HCT116 (cell line): ENCODE results near the gene EEF1A2.

Experiments used
- CEBPB ChIP-seq: IDR thresholded peaks from 2 replicates; pipeline ENCODE4 v1.6.1; 2012; ENCODE audit warnings: low read depth
- CTCF ChIP-seq, 3 experiments: fragments of 200-600 bp in 1 of 3; sonication (generic) in 1 of 3; IDR thresholded peaks in 2 of 3; conservative IDR thresholded peaks in 1 of 3; 2 replicates each; pipeline ENCODE4 v1.5.1; 2012 to 2017; ENCODE audit warnings: low read depth in 2 of 3, low read length in 2 of 3, antibody characterized with exemption in 1 of 3, borderline replicate concordance in 1 of 3, control low read depth in 1 of 3, mild to moderate bottlenecking in 1 of 3, mixed read lengths in 1 of 3, mixed run types in 1 of 3, moderate library complexity in 1 of 3; ENCODE audit not compliant: insufficient read depth in 1 of 3
- EZH2 ChIP-seq: fragments of 200-600 bp; sonication (generic); IDR thresholded peaks from 2 replicates; pipeline ENCODE4 v1.6.1; 2017; ENCODE audit warnings: antibody characterized with exemption, mixed run types
- EZH2phosphoT487 ChIP-seq: fragments of 200-600 bp; IDR thresholded peaks from 2 replicates; pipeline ENCODE4 v1.6.1; 2018; ENCODE audit warnings: antibody characterized with exemption, borderline replicate concordance
- MAX ChIP-seq: IDR thresholded peaks from 2 replicates; pipeline ENCODE4 v1.6.1; 2012
- POLR2A ChIP-seq: IDR thresholded peaks from 2 replicates; pipeline ENCODE4 v1.7.0; 2011; ENCODE audit warnings: borderline replicate concordance; ENCODE audit not compliant: insufficient read depth, insufficient read length; ENCODE audit errors: extremely low read depth
- POLR2AphosphoS5 ChIP-seq: IDR thresholded peaks from 2 replicates; pipeline ENCODE4 v1.6.1; 2011; ENCODE audit warnings: mild to moderate bottlenecking, low read depth, low read length, moderate library complexity
- REST ChIP-seq: IDR thresholded peaks from 2 replicates; pipeline ENCODE4 v1.6.1; 2012; ENCODE audit warnings: low read depth
- SP1 ChIP-seq: IDR thresholded peaks from 2 replicates; pipeline ENCODE4 v1.6.1; 2012; ENCODE audit warnings: low read depth
- SRF ChIP-seq: IDR thresholded peaks from 2 replicates; pipeline ENCODE4 v1.6.1; 2012; ENCODE audit warnings: low read depth
- YY1 ChIP-seq: IDR thresholded peaks from 2 replicates; pipeline ENCODE4 v1.6.1; 2011; ENCODE audit warnings: low read length, low read depth, moderate library complexity, mild to moderate bottlenecking; ENCODE audit not compliant: insufficient replicate concordance; ENCODE audit errors: extremely low read depth
- ZFX ChIP-seq: fragments of 450-650 bp; IDR thresholded peaks from 2 replicates; pipeline ENCODE4 v1.6.1; 2017
- ZNF274 ChIP-seq: fragments of 200-500 bp; sonication (Bioruptor generic); IDR thresholded peaks from 2 replicates; pipeline ENCODE4 v1.6.1; 2014; ENCODE audit warnings: mild to moderate bottlenecking, low read depth, low read length, inconsistent platforms

- TF ChIP-seq CTCF (IDR thresholded peaks at IDR 0.05 in 2 of 3, conservative IDR thresholded peaks at IDR 0.05 in 1 of 3; ENCODE audit: borderline replicate concordance in 1 of 3, insufficient read depth in 1 of 3, low read depth in 2 of 3, low read length in 2 of 3) = no peak
- no peak for TF ChIP-seq EZH2phosphoT487
- TF ChIP-seq ZNF274 = no peak
- TF ChIP-seq REST = no peak
- no peak for TF ChIP-seq EZH2
- no peak for TF ChIP-seq YY1
- TF ChIP-seq POLR2A = no peak
- TF ChIP-seq MAX = no peak
- TF ChIP-seq POLR2AphosphoS5 = no peak
- TF ChIP-seq CEBPB = no peak
- TF ChIP-seq ZFX = no peak
- no peak for TF ChIP-seq SP1
- TF ChIP-seq SRF = no peak
Measured at GRCh38 chr20:63454731-63455567, 43.9 kb downstream of the EEF1A2 start.
